GM18507 (cell line): ENCODE results near the gene DGKA.
"Not testable (repeated sequence)": the region's sequence is repeated elsewhere in the genome, so short reads cannot be mapped to it uniquely, and the experiment has no call there.

ENCODE experiments used
- DNase-seq: peaks from one replicate; pipeline ENCODE4 v3.0.0; 2011; ENCODE audit warnings: low read depth; ENCODE audit not compliant: insufficient read length; ENCODE audit errors: extremely low spot score
- FAIRE-seq: peaks from 2 replicates; lab custom pipeline; 2011; peaks lifted over from hg19 to GRCh38; lab: Jason Lieb, UNC

The DGKA gene

DNA sequence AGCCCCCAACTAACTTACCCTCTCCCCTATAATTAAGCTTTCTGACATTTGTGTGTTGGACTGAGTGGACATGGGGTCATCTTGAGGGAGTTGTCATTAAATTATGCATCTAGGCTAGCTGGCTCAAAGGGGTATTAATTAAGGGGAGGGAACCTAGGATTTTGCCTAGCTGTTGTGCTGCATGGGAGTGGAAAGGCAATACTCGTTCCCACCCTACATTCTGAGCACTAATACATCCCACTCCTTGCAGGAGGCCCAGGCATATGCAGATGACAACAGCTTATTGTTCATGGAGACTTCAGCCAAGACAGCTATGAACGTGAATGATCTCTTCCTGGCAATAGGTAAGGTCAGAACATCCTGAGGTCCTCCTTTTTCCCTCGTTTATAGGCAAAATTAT lies 60.1 kb downstream of the DGKA start:
- DNase-seq (no peak), FAIRE-seq (no peak)

DNA sequence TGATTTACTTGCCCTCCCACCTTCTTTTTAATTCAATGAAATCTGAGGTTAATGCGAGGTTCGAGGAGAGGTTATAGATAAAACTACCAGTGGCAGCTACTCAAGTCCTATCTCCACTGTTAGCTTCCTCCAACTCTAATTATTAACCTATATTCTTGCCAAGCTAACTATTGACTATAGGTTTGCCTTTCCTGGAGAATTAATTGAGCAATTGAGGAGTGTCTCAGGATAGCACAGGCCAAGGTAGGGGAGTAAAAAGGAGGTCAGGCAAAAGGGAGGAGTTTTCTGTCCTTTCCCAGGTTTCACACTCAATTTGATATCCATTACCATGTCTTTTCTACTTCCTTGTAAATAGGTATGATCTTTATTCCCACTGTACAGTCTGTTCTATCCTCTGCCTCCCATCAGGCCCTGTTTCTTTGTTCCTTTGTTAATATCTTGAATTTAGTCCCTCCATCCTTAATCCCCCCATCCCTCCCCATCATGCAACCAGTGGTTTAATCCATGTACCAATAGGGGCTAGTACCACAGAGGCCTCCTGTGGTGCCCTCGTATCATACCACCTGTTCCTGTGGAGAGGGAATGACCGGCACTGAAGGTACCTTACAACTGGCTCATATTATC lies 62.4 kb downstream of the DGKA start:
- FAIRE-seq (no peak), DNase-seq (no peak)

GRCh38 chr12:55995366-55995765 lies 64.4 kb downstream of the DGKA start:
- DNase-seq = no peak
- FAIRE-seq = no peak

DNA sequence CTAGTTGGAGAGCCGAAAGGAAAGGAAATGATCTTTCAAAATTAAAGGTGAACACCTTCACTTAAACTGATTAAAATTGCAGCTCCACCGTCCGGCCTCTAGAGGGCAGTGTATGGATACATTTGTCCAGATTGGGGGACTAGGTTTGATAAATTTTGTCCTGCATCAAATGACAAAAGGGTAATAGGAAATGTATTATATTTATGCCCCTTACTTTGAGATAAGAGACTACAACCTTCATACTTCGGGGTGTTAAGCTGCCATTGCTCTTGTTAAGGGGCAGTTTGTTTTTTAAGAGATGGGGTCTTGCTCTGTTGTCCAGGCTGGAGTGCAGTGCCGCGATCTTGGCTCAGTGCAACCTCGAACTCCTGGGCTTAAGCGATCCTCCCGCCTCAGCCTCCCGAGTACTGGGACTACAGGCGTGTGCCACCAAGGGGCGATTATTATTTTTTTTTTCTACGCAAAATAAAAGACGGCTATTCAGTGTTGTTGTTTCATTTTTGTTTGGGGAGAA lies 65.3 kb downstream of the DGKA start:
- FAIRE-seq = peak; percentile 83
- peak; percentile 45 for DNase-seq

- DNase-seq (peak; percentile 98), FAIRE-seq (peak; percentile 98)
These were observed 66.0 kb downstream of the DGKA start, which contains the start of gene SUOX for GRCh38 chr12:55996715-55997534. Gene SUOX (plus strand): TSS chr12:55997276. CDS start chr12:56002222, 4,946 bp downstream.

DNA sequence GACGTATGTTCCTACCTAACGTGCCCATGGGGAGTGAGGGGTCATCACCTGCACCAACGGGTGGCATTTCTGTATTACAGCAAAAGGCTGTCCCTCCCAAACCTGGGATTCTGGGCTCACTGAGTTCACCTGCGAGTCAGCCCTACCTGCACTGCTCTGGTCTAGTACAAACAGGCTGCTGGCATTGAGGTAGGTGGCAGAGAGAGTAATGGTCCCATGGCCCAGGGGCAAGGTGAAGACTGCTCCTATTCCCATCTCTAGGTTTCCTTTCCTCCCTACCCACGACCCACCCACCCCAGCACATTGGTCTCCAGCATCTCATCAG lies 66.5 kb downstream of the DGKA start:
- DNase-seq = no peak
- FAIRE-seq = no peak

- FAIRE-seq, DNase-seq: not testable (repeated sequence)
These were observed 68.6 kb downstream of the DGKA start for GRCh38 chr12:55999522-55999921.

- FAIRE-seq, DNase-seq: not testable (repeated sequence)
These were observed 69.1 kb downstream of the DGKA start for GRCh38 chr12:55999999-56000540.

- DNase-seq (no peak), FAIRE-seq (no peak)
These were observed 70.6 kb downstream of the DGKA start for GRCh38 chr12:56001487-56002100.

DNA sequence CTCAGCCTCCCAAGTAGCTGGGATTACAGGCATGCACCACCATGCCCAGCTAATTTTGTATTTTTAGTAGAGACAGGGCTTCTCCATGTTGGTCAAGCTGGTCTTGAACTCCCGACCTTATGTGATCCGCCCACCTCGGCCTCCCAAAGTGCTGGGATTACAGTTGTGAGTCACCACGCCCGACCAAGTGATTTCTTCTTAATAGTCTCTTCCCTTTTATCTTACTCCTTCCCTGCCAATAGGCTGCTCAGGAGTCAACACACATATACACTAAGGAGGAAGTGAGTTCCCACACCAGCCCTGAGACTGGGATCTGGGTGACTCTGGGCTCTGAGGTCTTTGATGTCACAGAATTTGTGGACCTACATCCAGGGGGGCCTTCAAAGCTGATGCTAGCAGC lies 72.4 kb downstream of the DGKA start:
- DNase-seq, FAIRE-seq: not testable (repeated sequence)
